Fibroblast of gingiva (primary cell): ENCODE measurements around the gene ZNF573.

Experiments
- DNase-seq: peaks from one replicate; pipeline ENCODE4 v3.0.0-alpha.2; 2011; ENCODE audit warnings: low read depth

The ZNF573 gene

GRCh38 chr19:37695144-37695899, 84.1 kb downstream of the ZNF573 start:
- DNase-seq, result no peak

- no peak for DNase-seq
Observed at GRCh38 chr19:37692956-37693620, 86.3 kb downstream of the ZNF573 start.

- DNase-seq, result peak; percentile 87
Observed at GRCh38 chr19:37691881-37692504, 87.4 kb downstream of the ZNF573 start.
